Measurements from ENCODE around the gene RAD51B. TPM values are rescaled to one million over a fixed set of nuclear protein-coding genes. Genes with fewer than 3 reads are reported as not detected.
"Not testable (repeated sequence)": the region's sequence is repeated elsewhere in the genome, so short reads cannot be mapped to it uniquely, and the experiment has no call there.

RAD51B gene
- total RNA-seq, 1 donor from 2014 or later, result 26.1 TPM

DNA sequence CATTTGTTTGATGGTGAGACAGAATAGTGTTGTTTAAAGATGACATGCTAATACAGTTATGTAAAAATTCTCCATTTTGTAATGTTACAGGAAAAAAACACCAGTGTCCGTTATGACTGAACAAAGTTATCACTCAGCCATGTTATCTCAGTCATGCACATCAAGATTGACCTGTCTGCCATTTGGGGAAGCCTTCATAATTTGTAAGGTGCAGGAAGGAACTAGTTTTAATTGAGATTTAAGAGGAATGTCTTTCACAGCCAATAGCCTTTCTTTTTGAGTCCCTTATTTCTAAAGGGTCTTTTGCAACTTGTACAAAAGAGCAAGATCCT lies 432.2 kb downstream of the RAD51B start:
- no peaks in the 10 kb centered on the region for H3K27me3 Mint-ChIP-seq (ENCODE audit: insufficient read depth)
- H3K27ac Mint-ChIP-seq, result no peak overlapping the region
- no peak for DNase-seq (ENCODE audit: low spot score)
- no peaks in the 10 kb centered on the region for H3K9me3 Mint-ChIP-seq
- intact Hi-C loops (cut with micrococcal nuclease), result loop anchor here (2.0 kb wide), 1 partner anchor 23 kb away; no protein-coding TSS in a partner anchor
- no peaks in the 10 kb centered on the region for H3K36me3 Mint-ChIP-seq (ENCODE audit: low read depth)
- H3K4me1 Mint-ChIP-seq (ENCODE audit: low read depth), result peaks cover 42% of the 10 kb centered on the region
- H3K4me3 Mint-ChIP-seq, result no peak overlapping the region

DNA sequence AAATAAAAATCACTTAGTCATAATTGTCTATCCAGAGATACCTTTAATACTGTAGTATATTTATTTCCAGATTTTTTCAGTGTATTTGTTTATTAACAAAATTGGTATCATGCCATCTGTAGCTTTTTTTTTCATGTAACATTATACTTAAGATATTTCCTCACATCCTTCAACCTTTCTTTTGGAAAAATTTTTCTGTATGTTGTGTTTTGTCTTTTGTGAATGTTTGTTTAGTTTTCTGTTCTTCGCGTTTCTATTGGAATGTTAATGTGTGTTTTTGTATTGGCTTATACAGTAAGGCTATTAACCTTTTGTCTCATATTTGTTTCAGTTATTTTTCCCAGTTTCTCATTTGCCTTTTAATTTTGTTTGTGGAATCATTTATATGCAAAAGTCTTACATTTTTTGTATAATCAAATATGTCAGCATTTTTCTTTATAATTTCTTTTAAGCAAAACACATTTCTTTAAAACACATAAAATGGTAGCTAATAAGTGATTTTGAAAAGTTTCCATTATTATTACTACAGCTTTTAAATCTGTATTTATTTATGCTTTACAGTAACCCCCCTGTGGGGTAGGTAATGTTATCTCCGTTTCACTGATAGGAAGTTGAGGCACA lies 433.7 kb downstream of the RAD51B start:
- Mint-ChIP-seq H3K27me3 (ENCODE audit: insufficient read depth) (no peaks in the 10 kb centered on the region), H3K27ac (no peak overlapping the region), H3K4me3 (no peak overlapping the region), H3K4me1 (ENCODE audit: low read depth) (peaks cover 31% of the 10 kb centered on the region), H3K36me3 (ENCODE audit: low read depth) (no peaks in the 10 kb centered on the region), H3K9me3 (no peaks in the 10 kb centered on the region)
- intact Hi-C loops (cut with micrococcal nuclease), result no loop called here
- DNase-seq (ENCODE audit: low spot score), result no peak

DNA sequence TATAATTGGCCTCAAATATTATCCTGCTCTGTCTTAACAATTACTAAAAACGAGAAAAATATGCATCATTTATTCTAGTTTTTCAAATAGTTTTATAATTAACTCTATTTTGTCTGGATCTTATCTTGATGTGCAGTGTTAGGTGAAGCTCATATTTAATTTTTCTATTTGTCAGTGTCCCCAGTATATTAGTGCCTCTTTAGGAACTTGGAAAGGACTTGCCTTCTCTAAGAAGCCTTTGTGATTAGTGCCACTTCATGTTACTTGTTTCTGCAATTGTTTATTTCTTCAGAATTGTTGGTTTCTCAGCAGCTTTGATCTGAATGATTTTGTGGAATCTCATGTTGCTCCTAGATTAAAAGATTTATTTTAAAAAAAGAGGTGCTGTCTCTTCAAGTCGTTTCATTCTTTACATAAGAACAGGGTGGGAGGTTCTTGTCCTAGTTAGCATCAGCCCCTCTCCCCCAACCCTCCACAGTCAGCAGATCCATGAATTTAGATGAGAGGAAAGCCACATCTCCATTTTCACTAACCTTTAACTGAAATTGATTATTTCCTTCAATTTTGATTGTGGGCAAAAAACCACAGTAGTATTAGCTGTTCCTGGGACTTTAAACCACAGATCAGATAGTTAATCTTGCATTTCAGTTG lies 434.4 kb downstream of the RAD51B start:
- intact Hi-C loops (cut with micrococcal nuclease), result no loop called here
- Mint-ChIP-seq H3K4me1 (ENCODE audit: low read depth) (peaks cover 33% of the 10 kb centered on the region), H3K27me3 (ENCODE audit: insufficient read depth) (no peaks in the 10 kb centered on the region), H3K27ac (no peak overlapping the region), H3K9me3 (no peaks in the 10 kb centered on the region), H3K4me3 (no peak overlapping the region), H3K36me3 (ENCODE audit: low read depth) (no peaks in the 10 kb centered on the region)
- DNase-seq (ENCODE audit: low spot score), result no peak

DNA sequence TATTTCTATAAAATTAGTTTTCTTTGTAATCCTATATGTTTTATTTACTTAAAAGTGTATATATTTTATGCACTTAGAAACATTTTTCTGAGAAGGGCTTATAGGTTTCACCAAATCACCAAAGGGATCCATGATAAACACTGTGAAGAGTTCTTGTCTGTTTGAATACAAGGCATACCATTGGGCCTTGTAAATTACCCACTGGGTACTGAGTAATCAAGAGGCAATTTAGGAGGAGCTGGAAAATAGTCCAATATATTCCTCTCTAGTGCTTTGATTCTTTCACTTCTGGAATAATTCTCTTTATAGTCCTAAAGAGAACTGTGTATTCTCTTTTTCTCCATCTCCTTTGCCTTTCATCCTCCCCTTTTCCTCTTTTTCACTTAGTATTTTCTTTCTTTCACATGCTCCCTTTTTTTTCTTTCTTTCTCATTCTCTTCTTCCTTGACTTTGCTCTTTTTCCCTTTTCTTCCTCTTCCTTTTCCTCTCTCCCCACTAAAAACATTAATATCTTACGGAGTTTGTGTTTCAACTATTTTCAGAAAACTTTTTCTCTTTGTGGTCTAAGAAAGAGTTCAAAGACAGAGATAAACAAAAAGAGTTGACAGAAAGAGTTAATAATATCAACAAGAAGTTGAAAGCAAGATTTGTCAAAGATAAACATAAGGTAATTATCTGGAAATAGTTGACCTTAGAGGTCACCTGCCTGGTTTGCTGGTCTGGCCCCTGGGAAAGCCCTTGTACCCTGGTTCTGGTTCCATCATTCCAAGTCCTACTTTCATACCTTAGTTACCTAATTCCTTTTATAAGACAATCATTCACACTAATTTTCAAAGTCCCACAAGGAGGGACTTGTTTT lies 435.3 kb downstream of the RAD51B start:
- Mint-ChIP-seq H3K4me1 (ENCODE audit: low read depth) (peaks cover 34% of the 10 kb centered on the region), H3K27me3 (ENCODE audit: insufficient read depth) (no peaks in the 10 kb centered on the region), H3K27ac (no peak overlapping the region), H3K36me3 (ENCODE audit: low read depth) (no peaks in the 10 kb centered on the region), H3K4me3 (no peak overlapping the region), H3K9me3 (no peaks in the 10 kb centered on the region)
- no peak for DNase-seq (ENCODE audit: low spot score)
- intact Hi-C loops (cut with micrococcal nuclease), result no loop called here

DNA sequence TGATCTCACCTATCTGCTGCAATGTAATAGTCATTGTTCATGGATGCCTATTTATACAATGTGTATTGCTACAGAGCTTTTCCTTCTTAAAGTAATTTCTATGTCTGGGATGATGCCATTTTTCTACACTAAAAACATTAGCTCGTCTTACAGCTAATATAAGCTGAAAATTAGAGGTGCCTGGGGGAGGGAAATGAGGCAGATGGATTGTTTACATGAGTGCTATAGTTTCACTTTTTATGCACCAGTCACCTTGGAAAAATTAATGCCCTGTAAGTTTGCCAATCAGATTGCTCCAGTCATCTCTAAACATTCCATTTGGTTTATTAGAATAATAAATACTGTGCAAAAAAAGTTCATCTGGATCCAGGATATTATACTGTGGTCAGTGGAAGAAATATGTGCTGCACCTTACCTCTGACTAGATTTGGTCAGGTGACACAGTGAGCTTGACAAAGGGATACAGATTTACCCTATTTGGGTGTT lies 436.2 kb downstream of the RAD51B start:
- H3K9me3 Mint-ChIP-seq, result no peaks in the 10 kb centered on the region
- H3K27me3 Mint-ChIP-seq (ENCODE audit: insufficient read depth), result no peaks in the 10 kb centered on the region
- peaks cover 34% of the 10 kb centered on the region for H3K4me1 Mint-ChIP-seq (ENCODE audit: low read depth)
- H3K36me3 Mint-ChIP-seq (ENCODE audit: low read depth), result no peaks in the 10 kb centered on the region
- no peak for DNase-seq (ENCODE audit: low spot score)
- no peak overlapping the region for H3K4me3 Mint-ChIP-seq
- intact Hi-C loops (cut with micrococcal nuclease), result no loop called here
- H3K27ac Mint-ChIP-seq, result no peak overlapping the region

DNA sequence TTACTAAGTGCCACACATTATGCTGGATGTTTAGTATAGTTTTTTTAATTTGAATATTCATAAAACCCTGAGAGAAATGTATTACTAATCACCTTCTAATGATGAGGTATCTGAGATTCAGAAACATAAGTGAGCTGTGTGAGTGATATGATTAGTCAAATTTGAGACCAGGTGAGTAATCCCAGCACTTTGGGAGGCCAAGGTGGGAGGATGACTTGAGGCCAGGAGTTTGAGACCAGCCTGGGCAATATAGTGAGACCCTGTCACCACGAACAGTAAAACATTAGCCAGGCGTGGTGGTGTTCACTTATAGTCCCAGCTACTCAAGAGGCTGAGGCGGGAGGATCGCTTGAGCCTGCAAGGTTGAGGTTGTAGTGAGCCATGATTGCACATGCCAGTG lies 438.4 kb downstream of the RAD51B start:
- no peak overlapping the region for H3K4me3 Mint-ChIP-seq
- intact Hi-C loops (cut with micrococcal nuclease), result no loop called here
- peaks cover 42% of the 10 kb centered on the region for H3K4me1 Mint-ChIP-seq (ENCODE audit: low read depth)
- no peaks in the 10 kb centered on the region for H3K9me3 Mint-ChIP-seq
- no peaks in the 10 kb centered on the region for H3K36me3 Mint-ChIP-seq (ENCODE audit: low read depth)
- no peaks in the 10 kb centered on the region for H3K27me3 Mint-ChIP-seq (ENCODE audit: insufficient read depth)
- DNase-seq (ENCODE audit: low spot score), result no peak
- H3K27ac Mint-ChIP-seq, result no peak overlapping the region

DNA sequence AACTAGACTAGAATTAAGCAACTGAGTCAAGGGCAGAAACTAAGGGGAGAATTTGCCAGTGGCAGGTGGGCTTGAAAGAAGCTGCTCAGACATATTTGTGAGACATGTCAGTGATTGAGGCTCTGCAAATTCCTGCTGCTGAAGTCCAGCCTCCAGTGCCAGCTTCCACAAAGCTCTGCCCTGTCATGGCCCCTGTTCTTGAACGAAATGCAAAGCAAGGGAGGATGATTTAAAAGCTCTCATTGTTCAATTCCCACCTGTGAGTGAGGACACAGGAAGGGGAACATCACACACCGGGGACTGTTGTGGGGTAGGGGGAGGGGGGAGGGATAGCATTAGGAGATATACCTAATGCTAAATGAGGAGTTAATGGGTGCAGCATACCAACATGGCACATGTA lies 439.4 kb downstream of the RAD51B start:
- DNase-seq (ENCODE audit: low spot score); H3K4me3 Mint-ChIP-seq; H3K9me3 Mint-ChIP-seq; H3K27me3 Mint-ChIP-seq (ENCODE audit: insufficient read depth); H3K36me3 Mint-ChIP-seq (ENCODE audit: low read depth); intact Hi-C loops (cut with micrococcal nuclease): not testable (repeated sequence)
- peaks cover 45% of the 10 kb centered on the region for H3K4me1 Mint-ChIP-seq (ENCODE audit: low read depth)
- peak overlapping the region; percentile 11 for H3K27ac Mint-ChIP-seq

DNA sequence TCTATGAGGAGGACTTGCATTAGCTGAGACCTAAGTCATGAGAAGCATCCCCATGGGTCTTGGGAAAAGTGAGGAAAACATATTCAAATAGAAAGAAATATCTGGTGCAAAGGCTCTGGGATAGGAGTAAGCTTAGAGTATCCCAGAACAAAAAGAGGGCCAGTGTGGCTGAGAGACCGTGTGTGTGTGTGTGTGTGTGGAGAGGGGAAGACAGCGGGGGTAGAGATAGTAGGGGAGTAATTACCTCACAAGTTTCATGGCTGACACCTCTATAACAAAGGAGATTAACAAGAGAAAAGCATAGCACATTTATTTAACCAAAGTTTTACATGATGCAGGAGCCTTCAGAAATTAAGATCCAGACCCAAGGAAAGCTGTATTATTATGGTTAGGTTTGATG lies 440.5 kb downstream of the RAD51B start:
- DNase-seq (ENCODE audit: low spot score), result no peak
- Mint-ChIP-seq H3K4me3 (no peak overlapping the region), H3K9me3 (no peaks in the 10 kb centered on the region), H3K27ac (no peak overlapping the region), H3K4me1 (ENCODE audit: low read depth) (peaks cover 45% of the 10 kb centered on the region), H3K36me3 (ENCODE audit: low read depth) (no peaks in the 10 kb centered on the region), H3K27me3 (ENCODE audit: insufficient read depth) (no peaks in the 10 kb centered on the region)
- intact Hi-C loops (cut with micrococcal nuclease), result loop anchor here (1.0 to 10.0 kb wide), 2 partner anchors 8 to 55 kb away; no protein-coding TSS in a partner anchor

DNA sequence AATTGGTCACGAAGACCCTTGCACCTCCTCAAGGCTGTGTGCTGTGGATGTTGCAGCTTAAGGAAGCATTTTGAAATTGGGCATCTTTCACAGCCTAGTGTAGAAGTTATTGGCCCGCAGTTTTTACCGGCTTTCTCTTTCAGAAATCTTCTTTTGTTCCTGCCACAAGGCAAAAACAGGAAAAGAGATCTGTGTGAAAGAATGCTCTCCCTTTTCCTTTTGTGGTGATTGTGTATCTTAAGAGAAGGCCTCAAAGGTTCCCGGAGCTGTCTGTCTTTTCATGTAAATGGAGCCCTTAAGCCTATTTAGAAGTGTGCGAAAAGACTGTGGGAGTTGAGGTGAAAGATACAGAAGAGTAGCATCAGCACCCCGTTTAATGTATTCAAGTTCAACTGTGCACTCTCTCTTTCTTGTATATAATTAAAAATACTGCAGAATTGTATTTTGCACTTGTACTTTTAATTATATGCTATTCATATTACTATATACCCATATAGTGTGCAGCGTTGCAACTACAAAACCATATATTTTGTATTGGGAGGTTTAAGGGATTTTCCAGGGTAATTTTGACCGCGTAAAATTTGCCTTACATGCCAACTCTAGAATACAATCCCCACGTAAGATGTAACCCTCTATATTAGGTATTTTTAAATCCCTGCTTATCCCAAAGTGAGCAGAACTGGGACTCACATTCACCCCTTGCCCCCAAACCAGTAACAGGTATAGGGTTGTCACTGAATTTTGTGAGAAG lies 441.7 kb downstream of the RAD51B start:
- H3K36me3 Mint-ChIP-seq (ENCODE audit: low read depth), result no peaks in the 10 kb centered on the region
- peaks cover 40% of the 10 kb centered on the region for H3K4me1 Mint-ChIP-seq (ENCODE audit: low read depth)
- intact Hi-C loops (cut with micrococcal nuclease), result loop anchor here (10.0 kb wide), 1 partner anchor 54 kb away; no protein-coding TSS in a partner anchor
- peak overlapping the region; percentile 43 for H3K4me3 Mint-ChIP-seq
- no peak overlapping the region for H3K27ac Mint-ChIP-seq
- H3K27me3 Mint-ChIP-seq (ENCODE audit: insufficient read depth), result no peaks in the 10 kb centered on the region
- H3K9me3 Mint-ChIP-seq, result no peaks in the 10 kb centered on the region
- DNase-seq (ENCODE audit: low spot score), result no peak

DNA sequence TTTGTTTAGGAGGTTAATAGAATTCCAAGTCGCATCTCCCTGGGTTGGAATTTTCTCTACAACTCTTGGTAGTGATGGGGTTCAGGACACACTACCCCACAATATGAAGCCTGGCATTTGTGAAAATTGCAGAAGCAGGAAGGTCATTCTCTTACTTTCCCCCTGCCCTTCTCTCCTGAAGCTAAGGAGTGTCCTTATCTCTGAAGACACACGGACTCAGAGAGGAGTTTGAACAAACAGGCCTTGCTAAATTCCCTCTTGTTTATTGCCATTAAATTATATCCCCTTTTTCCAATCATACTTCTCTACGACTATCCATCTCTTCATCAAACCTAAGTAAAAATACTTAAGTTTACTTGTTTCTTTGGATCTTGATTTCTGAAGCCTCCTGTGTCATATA lies 443.0 kb downstream of the RAD51B start:
- no peaks in the 10 kb centered on the region for H3K36me3 Mint-ChIP-seq (ENCODE audit: low read depth)
- H3K27ac Mint-ChIP-seq, result no peak overlapping the region
- H3K9me3 Mint-ChIP-seq, result no peaks in the 10 kb centered on the region
- intact Hi-C loops (cut with micrococcal nuclease), result loop anchor here (10.0 kb wide), 1 partner anchor 52 kb away; no protein-coding TSS in a partner anchor
- no peak for DNase-seq (ENCODE audit: low spot score)
- H3K4me3 Mint-ChIP-seq, result no peak overlapping the region
- peaks cover 40% of the 10 kb centered on the region for H3K4me1 Mint-ChIP-seq (ENCODE audit: low read depth)
- H3K27me3 Mint-ChIP-seq (ENCODE audit: insufficient read depth), result no peaks in the 10 kb centered on the region

DNA sequence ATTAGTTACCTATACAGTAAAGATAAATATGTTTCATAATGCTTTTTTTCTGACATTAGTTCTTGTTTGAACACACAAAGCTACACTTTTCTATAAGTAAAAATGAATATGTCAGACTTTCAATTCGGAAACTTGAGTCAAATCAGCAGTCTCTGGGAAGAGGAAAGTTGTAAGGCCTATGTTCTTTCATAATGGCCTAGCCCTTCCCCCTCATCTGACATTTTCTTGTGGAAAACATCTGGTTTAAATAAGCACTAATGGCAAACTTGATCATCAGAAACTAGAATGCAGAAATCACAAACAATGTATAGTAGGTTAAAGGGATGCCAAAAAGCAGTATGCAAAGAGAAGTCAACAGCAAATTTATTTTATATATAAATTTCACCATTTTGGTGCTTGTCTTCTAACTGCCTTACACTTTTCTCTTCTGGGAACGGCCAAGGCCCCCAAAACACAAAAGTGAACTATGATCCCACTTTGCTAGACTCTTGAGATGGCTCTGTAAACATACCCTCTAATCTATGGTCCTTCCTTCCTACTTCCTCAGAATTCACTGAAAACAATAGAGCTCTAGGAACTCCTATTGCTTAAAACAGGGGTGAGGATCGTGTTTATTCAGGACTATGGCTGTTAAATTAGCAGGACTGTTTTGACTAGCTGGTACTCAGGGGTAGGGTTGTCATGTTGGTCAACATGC lies 444.1 kb downstream of the RAD51B start:
- Mint-ChIP-seq H3K36me3 (ENCODE audit: low read depth) (no peaks in the 10 kb centered on the region), H3K4me1 (ENCODE audit: low read depth) (peaks cover 47% of the 10 kb centered on the region), H3K27ac (no peak overlapping the region), H3K9me3 (no peaks in the 10 kb centered on the region), H3K4me3 (no peak overlapping the region), H3K27me3 (ENCODE audit: insufficient read depth) (no peaks in the 10 kb centered on the region)
- DNase-seq (ENCODE audit: low spot score), result no peak
- intact Hi-C loops (cut with micrococcal nuclease), result loop anchor here (1.0 to 10.0 kb wide), 2 partner anchors 12 to 51 kb away; no protein-coding TSS in a partner anchor

DNA sequence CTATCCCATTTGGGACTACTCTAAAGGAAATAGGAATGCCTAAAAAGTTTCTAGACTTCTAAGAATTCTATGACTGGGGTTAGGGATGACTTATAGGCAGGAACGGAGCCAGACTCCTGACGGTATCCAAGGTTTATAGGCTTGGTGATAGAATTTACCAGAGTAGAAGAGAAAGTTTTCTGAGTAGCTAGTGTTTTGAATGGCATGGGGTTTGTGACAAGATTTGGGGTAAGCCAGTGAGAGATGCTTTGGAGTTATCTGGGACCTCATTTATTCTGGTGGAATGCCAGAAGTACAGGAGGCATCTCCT lies 444.6 kb downstream of the RAD51B start:
- intact Hi-C loops (cut with micrococcal nuclease), result loop anchor here (10.0 kb wide), 1 partner anchor 51 kb away; no protein-coding TSS in a partner anchor
- Mint-ChIP-seq H3K36me3 (ENCODE audit: low read depth) (no peaks in the 10 kb centered on the region), H3K4me1 (ENCODE audit: low read depth) (peaks cover 48% of the 10 kb centered on the region), H3K27ac (no peak overlapping the region), H3K4me3 (no peak overlapping the region), H3K9me3 (no peaks in the 10 kb centered on the region), H3K27me3 (ENCODE audit: insufficient read depth) (no peaks in the 10 kb centered on the region)
- no peak for DNase-seq (ENCODE audit: low spot score)
